ENCODE measurements around the gene TPM2.

GRCh38 chr9:35683323-35683722, 6.4 kb downstream of the TPM2 start:
- TF ChIP-seq SIN3A (IDR thresholded peaks at IDR 0.05; ENCODE audit: borderline replicate concordance, insufficient read depth, low read length) (no peak), REST (IDR thresholded peaks at IDR 0.05; ENCODE audit: insufficient read depth in 1 of 2, low read depth in 2 of 2, low read length in 2 of 2) (no peak), TAF1 (IDR thresholded peaks at IDR 0.05; ENCODE audit: borderline replicate concordance, insufficient read depth, low read length) (no peak)

Data from PFSK-1 (cell line).